NCI-H2227 (cell line): ENCODE results near the gene KIAA0930.

Experiments used
- DNase-seq: peaks from one replicate; lab custom pipeline; 2025; ENCODE audit not compliant: unreplicated experiment; lab: John Stamatoyannopoulos, UW

KIAA0930 gene

DNA sequence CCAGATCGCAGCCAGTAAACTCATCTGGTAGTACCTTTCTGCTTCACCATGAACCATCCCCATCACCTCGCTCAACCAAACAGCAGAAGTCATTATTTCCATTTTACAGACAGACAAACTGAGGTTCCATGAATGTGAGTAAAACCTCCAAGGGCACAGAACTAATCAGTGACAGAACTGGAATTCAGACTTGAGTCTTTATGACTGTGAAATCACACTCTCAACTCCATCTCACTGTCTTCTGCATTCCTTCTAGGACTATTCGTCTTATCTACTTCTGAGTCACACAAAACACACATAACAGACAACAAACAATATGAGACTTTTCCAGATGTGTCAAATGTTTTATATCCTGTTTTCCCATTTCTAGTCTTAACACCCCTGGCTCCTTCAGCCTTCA, 86.3 kb downstream of the KIAA0930 start:
- no peak for DNase-seq

GRCh38 chr22:45151503-45151902, 89.2 kb downstream of the KIAA0930 start:
- no peak for DNase-seq

DNA sequence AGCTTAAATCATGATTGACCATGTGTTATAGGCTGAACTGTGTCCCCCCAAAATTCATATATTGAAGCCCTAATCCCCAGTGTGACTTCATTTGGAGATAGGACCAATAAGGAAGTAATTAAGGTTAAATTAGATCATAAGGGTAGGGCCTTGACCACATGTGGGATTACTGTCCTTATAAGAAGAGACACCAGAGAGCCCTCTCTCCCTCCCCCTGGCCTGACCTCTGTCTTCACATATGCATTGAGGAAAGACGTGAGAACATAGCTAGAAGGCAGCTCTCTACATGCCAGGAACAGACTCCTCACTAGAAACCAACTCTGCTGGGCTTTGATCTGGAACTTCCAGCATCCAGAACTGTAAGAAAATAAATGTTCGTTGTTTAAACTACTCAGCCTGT, 90.6 kb downstream of the KIAA0930 start:
- DNase-seq, result no peak

DNA sequence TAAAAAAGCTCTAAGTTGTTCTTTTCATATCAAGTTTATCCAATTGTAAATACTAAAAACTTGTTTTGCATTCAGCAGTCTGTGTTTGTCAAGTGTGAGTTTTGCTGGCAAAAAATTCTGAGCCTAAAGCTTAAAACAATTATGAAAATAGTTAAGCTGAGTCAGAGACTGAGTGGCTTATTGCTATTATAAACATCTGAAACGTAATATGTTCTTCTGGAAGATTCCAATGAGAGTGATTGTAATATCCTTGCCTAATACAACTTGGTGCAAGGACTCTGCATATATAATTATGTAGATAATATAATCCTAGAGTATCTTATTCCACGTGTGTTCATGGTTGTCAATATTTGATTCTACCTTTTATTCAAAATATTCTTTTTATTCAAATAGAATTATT, 91.0 kb downstream of the KIAA0930 start:
- DNase-seq, result no peak

GRCh38 chr22:45144916-45145315, 95.8 kb downstream of the KIAA0930 start:
- no peak for DNase-seq

DNA sequence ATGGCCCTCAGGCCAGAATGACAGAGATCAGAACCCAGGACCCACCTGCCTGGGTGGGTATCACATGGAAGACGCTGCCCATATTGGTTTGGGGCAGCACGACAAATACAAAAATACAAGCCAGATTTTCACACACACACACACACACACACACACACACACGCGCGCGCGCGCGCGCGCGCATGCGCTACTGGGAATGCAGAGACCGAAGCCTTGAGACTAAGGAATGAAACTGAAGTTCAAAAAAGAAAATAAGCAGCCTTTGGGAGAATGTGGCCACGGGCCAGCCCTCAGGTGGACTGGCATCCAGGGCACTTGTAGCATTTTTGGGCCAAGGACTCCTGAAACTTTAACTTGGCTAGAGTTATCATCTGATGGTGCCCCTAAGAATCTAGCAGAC, 98.3 kb downstream of the KIAA0930 start:
- no peak for DNase-seq
